GM23248 (cell line): ENCODE measurements around the gene SMNDC1. TPM values are rescaled to one million over a fixed set of nuclear protein-coding genes. Genes with fewer than 3 reads are reported as not detected.

ENCODE experiments used
- DNase-seq: peaks from one replicate; pipeline ENCODE4 v3.0.0-alpha.2; 2015
- H2AFZ ChIP-seq: fragments of 200-600 bp; sonication (generic); 2 replicates; pipeline ENCODE4 v1.6.1; 2016; ENCODE audit warnings: antibody characterized with exemption
- H3F3A ChIP-seq: fragments of 200-600 bp; sonication (generic); 2 replicates; pipeline ENCODE4 v1.6.1; 2016; ENCODE audit warnings: mild to moderate bottlenecking, antibody characterized with exemption, mixed run types; ENCODE audit not compliant: insufficient read depth
- H3K27ac ChIP-seq: fragments of 200-600 bp; sonication (generic); 2 replicates; pipeline ENCODE4 v1.5.1; 2016; ENCODE audit warnings: mild to moderate bottlenecking
- H3K27me3 ChIP-seq: fragments of 200-600 bp; sonication (generic); replicated peaks from 2 replicates; pipeline ENCODE4 v1.6.1; 2016; ENCODE audit warnings: mild to moderate bottlenecking; ENCODE audit not compliant: insufficient read depth
- H3K36me3 ChIP-seq: fragments of 200-600 bp; sonication (generic); 2 replicates; pipeline ENCODE4 v1.6.1; 2016; ENCODE audit warnings: low read depth, mild to moderate bottlenecking
- H3K4me1 ChIP-seq: fragments of 200-600 bp; sonication (generic); 2 replicates; pipeline ENCODE4 v1.6.1; 2016; ENCODE audit warnings: mild to moderate bottlenecking; ENCODE audit not compliant: insufficient read depth
- H3K4me2 ChIP-seq: fragments of 200-600 bp; sonication (generic); one replicate; pipeline ENCODE4 v1.6.1; 2016; ENCODE audit warnings: mild to moderate bottlenecking; ENCODE audit not compliant: unreplicated experiment
- H3K4me3 ChIP-seq: fragments of 200-600 bp; sonication (generic); 2 replicates; pipeline ENCODE4 v1.5.1; 2016; ENCODE audit warnings: mild to moderate bottlenecking
- H3K79me2 ChIP-seq: fragments of 200-600 bp; sonication (generic); 2 replicates; pipeline ENCODE4 v1.6.1; 2016; ENCODE audit warnings: mild to moderate bottlenecking; ENCODE audit not compliant: insufficient read depth
- H3K9ac ChIP-seq: fragments of 200-600 bp; sonication (generic); 2 replicates; pipeline ENCODE4 v1.6.1; 2016; ENCODE audit warnings: mild to moderate bottlenecking
- H3K9me2 ChIP-seq: fragments of 200-600 bp; sonication (generic); 2 replicates; pipeline ENCODE4 v1.6.1; 2016; ENCODE audit warnings: mixed run types, mild to moderate bottlenecking, moderate library complexity; ENCODE audit not compliant: insufficient read depth
- H3K9me3 ChIP-seq: fragments of 200-600 bp; sonication (generic); one replicate; pipeline ENCODE4 v1.6.1; 2017; ENCODE audit warnings: low read depth
- H4K20me1 ChIP-seq: fragments of 200-600 bp; sonication (generic); 2 replicates; pipeline ENCODE4 v1.6.0; 2016; ENCODE audit not compliant: insufficient read depth
- EZH2 ChIP-seq: fragments of 200-600 bp; sonication (generic); IDR thresholded peaks from 2 replicates; pipeline ENCODE4 v1.6.1; 2018; ENCODE audit warnings: antibody characterized with exemption, mild to moderate bottlenecking; ENCODE audit not compliant: insufficient read depth, poor library complexity, severe bottlenecking
- EZH2phosphoT487 ChIP-seq: fragments of 200-600 bp; sonication (generic); IDR thresholded peaks from 2 replicates; pipeline ENCODE4 v1.6.1; 2018; ENCODE audit warnings: antibody characterized with exemption, moderate library complexity, mild to moderate bottlenecking, low read depth; ENCODE audit not compliant: insufficient read depth
- WGBS, 2 experiments: methylation state at CpG; one replicate each; pipeline ENCODE4 v1.1.6; 2015 to 2017; ENCODE audit warnings: low lambda C conversion rate in 2 of 2, low coverage in 1 of 2; ENCODE audit errors: missing lambda C conversion rate in 2 of 2; 5-methylcytosine and 5-hydroxymethylcytosine counted together
- in situ Hi-C: fragments of 300-500 bp; cut with MboI; formaldehyde crosslinking; loops from 2 replicates; pipeline ENCODE4 v1.15.0; 2020
- polyA plus RNA-seq: library from polyadenylated mRNA; unstranded; fragments of >200 nt; fragmentation: Nextera tagmentation; extraction: Ambion mirVana; gene quantifications from 2 replicates; pipeline ENCODE4 v1.2.1, GENCODE V29; 2016
- total RNA-seq: library from RNA; depleted of rRNA; stranded (reverse); fragments of >200 nt; shearing (Covaris generic); gene quantifications from 2 replicates; pipeline ENCODE4 v1.2.3, GENCODE V29; 2014; rRNA removed

SMNDC1 gene
- total and polyA plus RNA-seq, 2 experiments from 2014 or later = 5.3 to 21.6 TPM

DNA sequence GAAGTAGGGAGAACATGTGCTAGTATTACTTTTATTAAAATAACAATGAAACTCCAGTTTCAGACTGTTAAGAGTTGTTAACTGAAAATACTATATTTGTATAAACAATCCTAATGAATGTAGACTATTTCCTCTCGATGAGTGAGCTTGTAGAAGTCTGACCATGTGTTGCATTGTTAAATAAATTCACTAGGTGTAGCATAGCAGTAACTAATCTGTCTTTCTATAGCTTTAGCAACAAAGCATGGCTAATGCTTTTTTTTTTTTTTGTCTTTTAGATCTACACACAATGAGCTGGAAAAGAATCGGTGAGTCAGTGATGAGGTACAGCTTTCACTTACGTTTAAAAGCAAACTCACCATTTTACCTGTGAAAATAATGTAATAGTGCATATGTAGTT lies 60.2 kb downstream of the SMNDC1 start:
- no peaks in the 10 kb centered on the region for H3K36me3 ChIP-seq
- H4K20me1 ChIP-seq = no peaks in the 10 kb centered on the region
- H3K9me2 ChIP-seq = no peaks in the 10 kb centered on the region; the same call in 1 of the 2 replicates
- no peaks in the 10 kb centered on the region for H3K27me3 ChIP-seq
- H2AFZ ChIP-seq = no peak overlapping the region
- no peak for TF ChIP-seq EZH2
- TF ChIP-seq EZH2phosphoT487 = no peak
- H3K4me2 ChIP-seq = no peak overlapping the region
- no peaks in the 10 kb centered on the region for H3K4me1 ChIP-seq
- no peak overlapping the region for H3K4me3 ChIP-seq
- no peaks in the 10 kb centered on the region for H3K9me3 ChIP-seq
- H3F3A ChIP-seq = 0 out of 2 replicates have a peak, but pooled peaks cover 4% of the 10 kb centered on the region
- in situ Hi-C loops = no loop called here
- 73 to 91% methylated on average over 3 of the region's 3 CpGs for WGBS, 2 experiments
- H3K9ac ChIP-seq = no peak overlapping the region
- peaks cover 32% of the 10 kb centered on the region for H3K79me2 ChIP-seq
- H3K27ac ChIP-seq = no peak overlapping the region
- DNase-seq = no peak

DNA sequence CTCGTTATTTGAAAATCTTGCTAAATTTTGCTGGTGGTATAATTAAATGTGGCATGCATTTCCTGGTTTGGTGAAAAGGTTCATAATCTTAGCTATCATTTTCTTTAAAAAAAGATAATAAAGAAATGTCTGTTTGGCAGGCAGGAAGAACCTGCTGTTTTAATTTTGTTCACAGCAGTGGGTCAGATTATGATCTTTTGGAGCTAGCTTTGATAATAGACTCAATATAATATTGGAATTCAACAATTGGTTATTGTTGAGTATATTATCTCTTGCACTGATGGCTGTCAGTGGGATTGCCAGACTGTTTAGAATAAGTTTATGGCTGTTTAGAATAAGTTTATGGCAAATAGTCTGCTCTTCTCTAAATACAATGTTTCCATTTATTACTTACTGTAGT lies 62.2 kb downstream of the SMNDC1 start:
- Histone ChIP-seq H4K20me1 (no peaks in the 10 kb centered on the region), H3K4me2 (no peak overlapping the region), H3K9me2 (no peaks in the 10 kb centered on the region; the same call in 1 of the 2 replicates), H3K4me3 (no peak overlapping the region), H3K79me2 (peaks cover 39% of the 10 kb centered on the region), H3K27me3 (no peaks in the 10 kb centered on the region), H3K27ac (no peak overlapping the region), H3K9ac (no peak overlapping the region), H2AFZ (no peak overlapping the region), H3F3A (0 out of 2 replicates have a peak, but pooled peaks cover 4% of the 10 kb centered on the region), H3K4me1 (no peaks in the 10 kb centered on the region), H3K9me3 (no peaks in the 10 kb centered on the region), H3K36me3 (no peaks in the 10 kb centered on the region)
- TF ChIP-seq EZH2phosphoT487 = no peak
- TF ChIP-seq EZH2 = no peak
- in situ Hi-C loops = no loop called here
- DNase-seq = no peak
- 98 to 100% methylated on average over 1 of the region's 1 CpG for WGBS, 2 experiments

DNA sequence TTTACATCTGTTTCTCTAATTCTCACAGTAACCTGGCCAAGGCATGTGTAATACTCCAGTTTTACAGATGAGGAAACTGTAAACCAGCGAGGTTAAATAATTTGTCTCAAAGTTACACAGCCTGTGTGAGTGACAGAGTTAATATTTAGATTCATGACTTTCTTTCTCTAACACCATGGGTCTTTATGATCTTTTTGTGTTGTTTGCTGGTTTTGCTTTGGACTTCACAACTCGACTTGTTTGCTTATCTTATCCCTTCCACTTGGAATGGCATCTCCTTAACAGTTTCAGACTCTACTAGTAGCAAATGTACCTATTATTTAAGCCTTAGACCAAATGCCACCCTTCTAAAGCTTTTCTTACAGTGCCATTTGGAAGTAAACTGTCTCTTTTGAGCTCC lies 62.9 kb downstream of the SMNDC1 start:
- no peaks in the 10 kb centered on the region; the same call in 1 of the 2 replicates for H3K9me2 ChIP-seq
- no peak overlapping the region for H3K4me2 ChIP-seq
- no peaks in the 10 kb centered on the region for H3K36me3 ChIP-seq
- no peaks in the 10 kb centered on the region for H3K9me3 ChIP-seq
- no peak overlapping the region for H3K4me3 ChIP-seq
- peaks cover 39% of the 10 kb centered on the region for H3K79me2 ChIP-seq
- no peak overlapping the region for H3K9ac ChIP-seq
- no peaks in the 10 kb centered on the region for H4K20me1 ChIP-seq
- no peak for DNase-seq
- H3K27ac ChIP-seq = no peak overlapping the region
- 0 out of 2 replicates have a peak, but pooled peaks cover 4% of the 10 kb centered on the region for H3F3A ChIP-seq
- in situ Hi-C loops = no loop called here
- no peaks in the 10 kb centered on the region for H3K27me3 ChIP-seq
- H3K4me1 ChIP-seq = no peaks in the 10 kb centered on the region
- no peak overlapping the region for H2AFZ ChIP-seq
- WGBS, 2 experiments = 72 to 78% methylated on average over 2 of the region's 2 CpGs
- TF ChIP-seq EZH2 (no peak), EZH2phosphoT487 (no peak)

- H4K20me1 ChIP-seq = no peaks in the 10 kb centered on the region
Measured at GRCh38 chr10:110241407-110241806, 63.3 kb downstream of the SMNDC1 start.

More at GRCh38 chr10:110241407-110241806, 63.3 kb downstream of the SMNDC1 start:
- H3K9me3 ChIP-seq = no peaks in the 10 kb centered on the region
- no peaks in the 10 kb centered on the region for H3K27me3 ChIP-seq
- no peak overlapping the region for H2AFZ ChIP-seq
- H3K4me1 ChIP-seq = no peaks in the 10 kb centered on the region
- no peaks in the 10 kb centered on the region for H3K36me3 ChIP-seq
- no peak overlapping the region for H3K4me2 ChIP-seq
- in situ Hi-C loops = no loop called here
- H3K9ac ChIP-seq = no peak overlapping the region
- TF ChIP-seq EZH2 (no peak), EZH2phosphoT487 (no peak)
- no peak overlapping the region for H3K4me3 ChIP-seq
- 0 out of 2 replicates have a peak, but pooled peaks cover 4% of the 10 kb centered on the region for H3F3A ChIP-seq
- H3K27ac ChIP-seq = no peak overlapping the region
- DNase-seq = no peak
- whole genome bisulfite sequencing, 2 experiments = 74 to 80% methylated on average over 3 of the region's 3 CpGs
- no peaks in the 10 kb centered on the region; the same call in 1 of the 2 replicates for H3K9me2 ChIP-seq
- H3K79me2 ChIP-seq = peaks cover 42% of the 10 kb centered on the region

Other genes with a start within 250 kb of the SMNDC1 start
- 25.7 and 32.2 TPM in 2 replicates for gene MXI1, start 97.3 kb downstream of the SMNDC1 start, total RNA-seq
- gene MXI1, start 97.3 kb downstream of the SMNDC1 start, polyA plus RNA-seq = 17.6 and 25.7 TPM in 2 replicates
- 17.8 and 18.0 TPM in 2 replicates for gene DUSP5, start 193.0 kb upstream of the SMNDC1 start, total RNA-seq
- 5.8 and 13.3 TPM in 2 replicates for gene DUSP5, start 193.0 kb upstream of the SMNDC1 start, polyA plus RNA-seq